C4-2B (cell line): Measurements from ENCODE around the gene CRYBB2.
"Not testable (repeated sequence)": the region's sequence is repeated elsewhere in the genome, so short reads cannot be mapped to it uniquely, and the experiment has no call there.

Experiments used
- H3K27ac ChIP-seq: fragments of 450-650 bp; 2 replicates; pipeline ENCODE4 v1.5.1; 2017

CRYBB2 gene

GRCh38 chr22:25273928-25274327, 54.5 kb downstream of the CRYBB2 start:
- H3K27ac ChIP-seq = not testable (repeated sequence)

- not testable (repeated sequence) for H3K27ac ChIP-seq
These were observed 60.7 kb downstream of the CRYBB2 start for GRCh38 chr22:25280118-25280517.
